GM21737 (cell line): ENCODE measurements around the gene CCDC51.
"Not testable (repeated sequence)": the region's sequence is repeated elsewhere in the genome, so short reads cannot be mapped to it uniquely, and the experiment has no call there.

Source experiments
- ATAC-seq: cut with Tn5 transposase; IDR thresholded peaks from one replicate; pipeline ENCODE4 v1.9.1; 2021; ENCODE audit warnings: mild to moderate bottlenecking, moderate library complexity; ENCODE audit not compliant: unreplicated experiment

The CCDC51 gene

GRCh38 chr3:48408823-48409281, 31.1 kb downstream of the CCDC51 start:
- ATAC-seq = no peak

GRCh38 chr3:48407542-48408099, 32.3 kb downstream of the CCDC51 start:
- no peak for ATAC-seq

GRCh38 chr3:48406443-48407431, 33.2 kb downstream of the CCDC51 start:
- no peak for ATAC-seq

- no peak for ATAC-seq
Measured at GRCh38 chr3:48405971-48406370, 33.9 kb downstream of the CCDC51 start.

- ATAC-seq = no peak
Measured at GRCh38 chr3:48405343-48405881, 34.5 kb downstream of the CCDC51 start.

- ATAC-seq = no peak
Measured at GRCh38 chr3:48404440-48405342, 35.2 kb downstream of the CCDC51 start.

GRCh38 chr3:48403533-48404439, 36.1 kb downstream of the CCDC51 start:
- ATAC-seq = no peak

- ATAC-seq = no peak
Measured at GRCh38 chr3:48402907-48403306, 37.0 kb downstream of the CCDC51 start.

- ATAC-seq = no peak
Measured at GRCh38 chr3:48402281-48402732, 37.6 kb downstream of the CCDC51 start.

- ATAC-seq = not testable (repeated sequence)
Measured at GRCh38 chr3:48401434-48401901, 38.5 kb downstream of the CCDC51 start.

- no peak for ATAC-seq
Measured at GRCh38 chr3:48400824-48401433, 39.0 kb downstream of the CCDC51 start.

GRCh38 chr3:48399387-48400172, 40.3 kb downstream of the CCDC51 start:
- no peak for ATAC-seq

- ATAC-seq = no peak
Measured at GRCh38 chr3:48398701-48399386, 41.1 kb downstream of the CCDC51 start.

- no peak for ATAC-seq
Measured at GRCh38 chr3:48397767-48398681, 41.9 kb downstream of the CCDC51 start.

- no peak for ATAC-seq
Measured at GRCh38 chr3:48395714-48396113, 44.2 kb downstream of the CCDC51 start.

- no peak for ATAC-seq
Measured at GRCh38 chr3:48394391-48394790, 45.5 kb downstream of the CCDC51 start.

- no peak for ATAC-seq
Measured at GRCh38 chr3:48388966-48389365, 51.0 kb downstream of the CCDC51 start.
